Activated CD8-positive, alpha-beta memory T cell treated with anti-CD3 and anti-CD28 coated beads, Interleukin-2, amount 50 U/mL, for 48 hours (primary cell): Measurements from ENCODE around the gene HMGXB4.

Source experiments
- DNase-seq: peaks from one replicate; pipeline ENCODE4 v3.0.0-alpha.2; 2020

Gene HMGXB4

DNA sequence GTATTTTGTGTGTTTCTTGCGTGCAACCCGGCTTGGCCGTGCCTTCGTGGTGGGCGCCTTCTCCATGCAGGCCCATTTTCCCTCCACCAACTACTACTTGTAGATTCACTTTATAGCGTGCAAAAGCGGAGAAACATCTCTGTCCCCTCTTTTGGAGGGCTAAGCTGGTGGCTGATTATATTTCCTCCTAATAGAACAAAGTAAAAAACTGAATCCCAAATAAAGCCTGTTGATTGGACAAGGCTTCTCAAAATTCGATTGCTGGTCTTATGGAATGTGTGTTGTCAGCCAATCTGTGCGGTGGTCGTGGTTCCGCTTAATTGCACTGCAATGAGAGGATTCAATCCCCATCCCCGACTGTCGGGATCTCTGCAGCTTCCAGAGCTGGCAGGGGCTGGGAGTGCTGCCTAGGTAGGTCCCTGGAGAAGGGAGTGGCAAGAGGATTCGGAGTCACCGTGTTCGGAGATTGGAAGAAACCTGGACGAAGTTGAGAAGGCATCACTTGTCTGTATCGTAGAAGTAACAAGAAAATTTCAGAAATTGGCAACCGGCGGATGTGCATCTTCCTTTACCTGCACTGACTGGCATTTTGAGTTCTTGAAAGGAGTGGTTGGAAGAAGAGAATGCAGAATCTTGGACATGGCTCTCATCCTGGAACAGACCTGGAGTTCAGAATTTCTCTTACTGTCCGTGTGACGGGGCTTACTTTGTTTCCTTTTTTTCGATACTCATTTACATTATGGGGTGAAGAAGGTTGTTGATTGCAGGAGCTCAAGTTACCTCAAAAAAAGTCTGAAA, 1.1 kb downstream of the HMGXB4 start:
- DNase-seq = no peak

DNA sequence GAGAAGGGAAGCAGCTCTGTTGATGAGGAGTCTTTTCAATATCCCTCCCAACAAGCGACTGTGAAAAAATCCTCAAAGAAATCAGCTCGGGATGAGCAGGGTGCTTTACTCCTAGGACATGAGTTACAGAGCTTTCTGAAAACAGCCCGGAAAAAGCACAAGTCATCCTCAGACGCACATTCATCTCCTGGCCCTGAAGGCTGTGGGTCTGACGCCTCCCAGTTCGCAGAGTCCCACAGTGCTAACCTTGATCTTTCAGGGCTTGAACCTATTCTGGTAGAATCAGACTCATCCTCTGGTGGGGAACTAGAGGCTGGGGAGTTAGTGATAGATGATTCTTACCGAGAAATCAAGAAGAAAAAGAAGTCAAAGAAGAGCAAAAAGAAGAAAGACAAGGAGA, 7.7 kb downstream of the HMGXB4 start:
- no peak for DNase-seq

DNA sequence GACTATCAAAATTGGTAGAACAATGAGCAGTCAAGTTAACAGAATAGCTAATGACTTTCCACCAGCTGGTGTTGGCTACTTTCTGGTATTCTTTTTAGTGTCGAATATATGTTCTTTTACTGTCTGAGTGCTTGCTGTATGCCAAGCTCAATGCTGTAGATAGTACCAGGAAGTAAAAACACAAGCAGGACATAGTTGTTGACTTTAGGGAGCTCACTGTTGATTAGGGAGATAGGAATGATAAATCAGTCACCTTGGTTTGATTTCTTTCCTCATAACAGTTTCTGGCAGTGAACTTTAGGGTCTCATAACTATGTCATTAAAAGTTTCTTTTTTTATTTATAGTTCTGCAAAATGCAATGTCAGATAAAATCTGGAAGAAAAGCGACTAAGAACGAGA, 9.0 kb downstream of the HMGXB4 start:
- DNase-seq = no peak

DNA sequence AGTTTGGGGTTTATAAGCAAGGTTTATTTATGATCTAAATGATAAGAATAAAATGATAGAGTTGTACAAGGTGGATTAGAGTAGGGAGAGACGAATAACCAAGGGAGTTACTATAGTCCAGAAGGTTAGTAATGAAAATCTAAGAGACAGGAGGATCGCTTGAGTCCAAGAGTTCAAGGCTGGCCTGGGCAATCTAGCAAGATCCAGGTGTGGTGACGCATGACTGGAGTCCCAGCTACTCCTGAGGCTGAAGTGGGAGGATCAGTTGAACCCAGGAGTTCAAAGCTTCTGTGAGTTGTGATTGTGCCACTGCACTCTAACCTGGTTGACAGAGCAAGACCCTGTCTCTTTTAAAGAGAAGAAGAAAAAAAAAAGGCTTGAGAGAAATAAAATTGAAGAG, 12.3 kb downstream of the HMGXB4 start:
- no peak for DNase-seq

DNA sequence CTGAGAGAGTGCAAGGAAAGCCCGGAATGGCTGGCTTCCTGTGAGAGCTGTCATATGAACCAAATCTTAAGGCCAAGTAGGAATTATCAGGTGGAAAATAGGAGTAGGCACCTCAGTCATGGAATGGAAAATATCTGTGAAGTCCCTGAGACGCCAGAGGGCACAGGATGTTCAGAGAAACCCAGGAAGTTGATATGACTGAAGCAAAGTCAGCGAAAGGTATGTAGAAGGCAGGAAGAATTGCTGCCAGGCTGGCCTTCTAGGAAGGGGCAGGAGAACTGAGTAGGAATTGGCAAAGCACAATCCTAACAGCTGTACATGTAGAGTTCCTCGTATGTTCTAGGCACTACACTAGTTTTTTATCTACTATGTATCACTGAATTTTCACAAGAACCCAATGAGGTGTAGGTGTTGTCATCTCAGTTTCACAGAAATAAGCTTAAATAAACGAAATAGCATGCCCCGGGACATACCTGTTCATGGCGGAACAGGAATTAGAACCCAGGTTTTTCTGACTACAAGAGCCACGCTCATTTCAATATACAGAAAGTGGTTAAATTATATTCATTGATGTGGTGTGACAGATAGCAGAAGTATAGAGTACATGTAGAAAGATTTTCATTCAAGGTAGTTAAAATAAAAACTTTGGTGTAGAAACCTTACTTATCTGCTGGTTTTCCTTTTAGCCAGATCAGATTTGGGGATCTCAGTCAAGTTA, 17.0 kb downstream of the HMGXB4 start:
- no peak for DNase-seq

DNA sequence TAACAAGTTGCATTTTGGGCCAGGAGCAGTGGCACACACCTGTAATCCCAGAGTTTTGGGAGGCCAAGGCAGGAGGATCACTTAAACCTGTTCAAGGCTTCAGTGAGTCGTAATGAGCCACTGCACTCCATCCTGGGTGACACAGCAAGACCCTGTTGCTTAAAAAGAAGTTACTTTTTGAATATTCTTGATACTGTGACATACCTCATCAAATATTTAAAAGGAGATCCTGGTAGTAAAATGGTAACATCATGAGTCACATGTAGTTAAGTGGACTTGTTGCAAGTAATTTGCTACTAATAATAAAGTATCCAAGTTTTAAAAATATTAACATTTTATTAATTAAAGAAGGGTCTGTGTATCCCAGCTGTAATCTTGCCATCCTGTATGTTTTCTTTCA, 18.3 kb downstream of the HMGXB4 start:
- DNase-seq = no peak

DNA sequence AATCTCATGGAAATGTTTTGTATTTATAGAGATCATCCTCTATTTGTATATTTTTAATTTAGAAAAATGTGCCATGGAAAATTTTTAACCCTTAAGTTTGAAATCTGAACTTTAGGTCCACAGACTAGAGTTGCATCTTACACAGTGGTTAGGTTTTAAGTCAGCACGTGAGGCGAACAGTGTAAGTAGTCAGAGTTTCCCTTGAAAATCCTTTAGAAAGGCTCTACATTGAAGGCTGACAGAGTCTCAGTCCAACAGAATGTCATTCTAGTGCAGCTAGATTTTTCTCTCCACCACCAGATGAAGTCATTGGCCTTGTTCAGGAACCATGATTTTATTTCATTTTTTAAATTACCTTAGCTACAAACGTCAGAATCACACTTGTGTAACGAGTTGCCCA, 18.7 kb downstream of the HMGXB4 start:
- DNase-seq = no peak

DNA sequence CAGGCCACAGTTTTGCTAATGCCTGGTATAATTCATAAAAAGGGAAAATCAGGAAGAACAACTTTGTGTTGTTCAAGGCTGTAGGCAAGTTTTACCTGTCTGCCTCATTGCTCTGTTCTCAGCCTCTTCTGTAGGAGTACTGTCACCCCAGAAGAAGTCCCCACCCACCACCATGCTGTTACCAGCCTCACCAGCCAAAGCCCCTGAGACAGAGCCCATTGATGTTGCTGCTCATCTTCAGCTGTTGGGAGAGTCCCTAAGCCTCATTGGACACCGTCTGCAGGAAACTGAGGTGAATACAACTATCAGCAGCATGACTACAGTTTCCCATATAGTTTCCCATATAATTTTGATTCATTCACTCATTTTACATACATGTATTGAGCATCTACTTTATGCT, 30.8 kb downstream of the HMGXB4 start:
- DNase-seq = no peak

DNA sequence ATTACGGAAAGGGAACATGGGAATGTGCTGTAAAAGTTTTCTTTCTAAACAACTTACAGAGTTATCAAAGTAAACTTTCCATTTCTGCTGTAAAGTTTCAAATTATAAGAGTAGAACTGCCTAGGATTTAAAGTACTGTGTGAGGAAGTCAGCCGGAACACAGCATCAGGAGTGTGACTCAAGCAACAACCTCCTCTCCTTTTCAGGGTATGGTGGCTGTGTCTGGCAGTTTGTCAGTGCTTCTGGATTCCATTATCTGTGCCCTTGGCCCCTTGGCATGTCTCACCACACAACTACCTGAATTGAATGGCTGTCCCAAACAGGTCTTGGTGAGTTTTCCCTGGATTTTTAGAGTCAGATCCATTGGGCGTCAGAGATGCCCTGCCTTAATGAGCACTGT, 35.5 kb downstream of the HMGXB4 start:
- no peak for DNase-seq

DNA sequence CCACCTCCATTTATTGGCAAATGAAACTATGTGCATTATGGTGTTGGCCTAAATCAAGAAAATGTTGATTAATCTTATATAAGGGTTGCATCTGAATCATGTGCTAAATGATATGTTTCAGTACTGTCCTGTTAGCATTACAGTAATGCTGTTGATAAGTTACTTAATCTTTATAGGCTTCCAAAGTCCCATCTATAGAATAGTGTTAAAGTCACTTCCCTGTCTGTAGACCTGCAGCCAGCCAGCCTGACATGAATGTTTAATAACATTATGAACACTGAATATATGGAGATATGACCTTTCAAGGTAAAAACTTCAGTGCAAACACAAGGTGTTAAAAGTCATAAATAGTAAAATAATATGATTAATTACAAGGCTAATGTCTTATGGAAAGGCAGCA, 38.8 kb downstream of the HMGXB4 start:
- DNase-seq = no peak

DNA sequence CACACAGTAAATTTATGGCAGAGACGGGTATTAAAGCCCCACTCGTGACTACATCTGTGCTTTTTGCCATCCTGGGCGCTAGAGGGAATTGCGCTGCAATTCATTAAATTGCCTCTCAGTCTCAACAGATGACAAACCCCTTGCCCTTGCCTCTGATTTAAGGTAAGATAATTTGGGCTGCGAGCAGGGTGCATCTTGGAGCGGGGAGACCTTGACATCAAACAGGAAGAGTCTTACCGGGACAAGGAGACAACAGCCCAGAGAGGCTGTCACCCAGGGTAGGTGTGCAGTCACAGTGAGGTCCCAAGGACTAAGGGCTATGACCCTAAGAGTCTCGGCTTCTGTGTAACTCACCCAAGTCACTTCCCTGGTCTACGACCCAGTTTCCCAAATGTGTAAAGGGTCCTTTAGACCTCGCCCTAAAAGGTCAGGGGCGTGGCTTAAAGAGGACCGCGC, 42.0 kb downstream of the HMGXB4 start:
- no peak for DNase-seq

DNA sequence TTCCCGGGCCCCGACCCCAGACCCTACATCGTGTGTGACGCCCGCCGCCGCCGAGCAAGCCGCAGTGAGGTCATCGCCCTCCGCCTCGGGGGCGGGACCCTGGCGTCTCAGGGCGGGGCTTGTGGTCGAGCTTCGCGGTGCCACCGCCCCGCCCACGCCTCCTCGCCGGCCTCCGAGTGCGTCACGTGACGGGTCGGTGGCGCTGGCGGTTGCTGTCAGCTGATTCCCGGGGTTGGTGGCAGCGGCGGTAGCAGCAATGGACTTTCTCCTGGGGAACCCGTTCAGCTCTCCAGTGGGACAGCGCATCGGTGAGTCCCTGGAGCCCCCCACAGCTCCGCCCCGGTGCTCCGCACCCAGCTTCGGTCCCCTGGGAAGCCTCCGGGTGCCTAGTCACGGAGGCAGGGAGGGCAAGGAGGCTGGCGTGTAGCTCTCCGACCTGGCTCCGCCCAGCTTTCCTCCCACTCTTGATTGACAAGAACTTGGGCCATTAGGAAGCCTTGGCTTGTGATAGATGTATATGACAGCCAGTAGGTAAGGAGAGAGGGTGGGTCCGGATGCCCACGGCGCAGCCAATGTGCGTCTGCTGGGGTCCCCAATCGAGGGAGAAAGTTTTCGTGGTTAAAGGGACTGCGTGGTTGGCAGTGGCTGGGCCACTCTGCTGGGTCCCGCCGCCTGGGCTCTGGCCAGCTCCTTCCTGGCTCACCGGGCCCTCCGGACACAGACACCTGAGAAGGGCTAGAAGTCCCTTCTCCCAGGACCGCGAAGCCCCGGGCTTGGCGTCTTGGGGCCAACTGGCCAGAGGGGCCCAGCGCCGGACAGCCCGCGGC, 42.6 kb downstream of the HMGXB4 start, which contains the start of gene TOM1:
Gene TOM1 (plus strand): TSS at position 222 of the 827 bp plus-strand sequence. CDS start 35 bp downstream, at position 257.
- peak; percentile 99 for DNase-seq

DNA sequence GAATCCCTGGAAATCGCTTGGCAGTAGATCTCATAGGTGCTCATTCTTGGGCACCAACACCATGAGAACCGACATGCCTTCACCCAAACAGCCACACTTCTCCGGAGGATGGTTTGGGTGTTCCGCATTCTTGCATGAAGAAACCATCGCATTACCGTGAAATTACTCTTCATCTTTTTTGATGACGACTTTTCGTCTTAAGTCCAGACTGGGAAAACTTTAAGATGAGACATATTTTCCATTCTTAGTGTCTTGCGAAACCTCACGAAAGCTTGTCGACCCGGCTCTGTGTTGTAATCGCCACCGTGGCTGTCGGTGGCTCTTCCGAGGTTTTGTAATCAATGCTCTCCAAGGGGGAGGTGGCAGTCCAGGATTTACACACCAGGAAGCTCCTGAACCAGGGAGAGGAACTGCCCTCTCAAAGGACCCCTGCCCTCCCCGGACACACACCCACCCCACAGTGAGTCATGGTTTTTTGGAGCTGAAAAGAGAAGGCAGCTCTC, 44.1 kb downstream of the HMGXB4 start:
- peak; percentile 52 for DNase-seq

DNA sequence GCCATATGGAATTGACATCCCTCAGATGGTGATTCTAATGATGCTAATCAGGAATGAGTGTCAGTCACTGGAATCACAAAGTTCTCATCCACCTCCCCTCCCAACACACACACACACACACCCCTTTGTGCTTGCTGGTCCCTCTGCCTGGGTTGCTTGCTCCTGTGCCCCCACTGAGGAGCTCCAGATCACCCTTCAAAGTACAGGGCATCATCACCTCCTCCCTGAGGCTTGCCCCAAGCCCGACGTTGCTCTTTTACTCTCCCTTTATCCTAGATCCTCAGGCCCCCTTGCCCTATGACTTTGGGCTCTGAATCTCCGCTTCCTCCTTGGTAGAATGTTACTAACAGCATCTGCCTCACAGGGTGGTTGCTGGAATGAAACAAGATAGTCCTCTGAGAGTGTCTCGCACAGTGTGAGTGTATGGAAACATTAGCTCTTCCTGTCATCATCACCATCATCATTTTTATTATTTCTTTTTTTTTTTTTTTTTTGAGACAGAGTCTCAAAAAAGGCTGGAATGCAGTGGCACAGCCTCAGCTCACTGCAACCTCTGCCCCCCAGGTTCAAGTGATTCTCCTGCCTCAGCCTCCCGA, 45.8 kb downstream of the HMGXB4 start:
- DNase-seq = no peak

DNA sequence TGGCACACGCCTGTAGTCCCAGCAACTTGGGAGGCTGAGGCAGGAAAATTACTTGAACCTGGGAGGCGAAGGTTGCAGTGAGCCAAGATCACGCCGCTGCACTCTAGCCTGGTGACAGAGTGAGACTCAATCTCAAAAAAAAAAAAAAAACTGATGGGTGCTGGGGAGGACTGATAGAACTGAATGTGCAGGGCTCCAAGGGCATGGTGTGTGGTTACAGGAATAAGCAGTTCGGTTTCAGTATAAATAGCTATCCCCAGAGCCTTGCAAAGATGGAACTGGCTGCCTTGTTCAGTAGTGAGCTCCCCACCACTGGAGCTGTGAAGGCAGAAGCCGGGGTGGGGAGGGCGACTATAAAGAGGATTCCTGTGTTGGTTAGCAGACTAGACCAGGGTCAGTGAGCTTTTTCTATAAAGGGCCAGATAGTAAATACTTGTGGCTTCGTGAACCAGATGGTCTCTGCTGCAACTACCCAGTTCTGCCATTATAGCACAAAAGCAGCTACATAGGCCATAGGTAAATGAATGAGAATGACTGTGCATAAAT, 48.3 kb downstream of the HMGXB4 start:
- no peak for DNase-seq

DNA sequence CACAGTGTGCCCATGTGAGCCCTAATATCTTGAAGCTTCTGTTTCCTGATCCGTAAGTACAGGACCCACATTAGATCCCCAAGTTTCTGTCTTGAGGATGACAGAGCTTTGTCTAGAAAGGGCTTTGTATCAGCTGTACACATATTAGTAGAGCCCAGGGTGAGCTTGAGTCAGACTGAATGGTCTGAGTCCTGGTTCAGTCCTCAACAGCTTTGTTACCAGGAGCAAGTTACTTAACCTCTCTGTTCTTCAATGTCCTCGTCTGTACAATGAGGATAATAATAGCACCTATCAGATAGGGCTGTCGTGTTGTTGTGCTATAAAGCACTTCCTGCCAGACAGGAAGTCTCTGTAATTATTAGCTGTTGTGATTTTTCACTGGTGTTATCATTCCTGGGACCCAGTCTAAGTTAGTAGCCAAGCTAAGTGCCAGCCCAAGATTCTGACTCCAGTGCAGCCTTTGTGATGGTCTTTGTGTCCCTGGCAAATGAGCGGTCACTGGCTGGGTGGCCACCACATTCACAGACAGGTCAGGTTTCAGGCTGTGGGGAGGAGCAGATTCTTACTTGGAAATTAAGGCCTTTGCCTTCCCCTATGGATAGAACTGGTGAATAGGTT, 49.2 kb downstream of the HMGXB4 start:
- no peak for DNase-seq

DNA sequence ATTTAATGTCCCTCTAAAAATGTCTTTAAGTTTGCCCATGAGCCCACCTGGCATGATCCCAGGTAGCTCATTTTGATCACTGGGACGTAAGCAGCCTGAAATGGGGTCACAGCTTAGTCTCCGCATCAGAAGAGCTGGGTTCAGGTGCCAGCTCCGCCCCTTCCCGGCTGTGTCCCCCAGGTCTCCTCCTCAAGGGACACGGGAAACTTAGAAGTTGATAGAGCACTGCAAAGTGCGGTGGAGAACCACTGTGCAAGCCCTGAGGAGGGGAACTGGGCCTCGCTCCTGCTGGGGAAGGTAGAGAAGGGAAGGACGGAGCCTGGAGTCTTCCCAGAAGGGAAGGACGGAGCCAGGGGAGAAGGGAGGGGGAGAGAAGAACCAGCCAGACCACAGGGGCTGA, 50.1 kb downstream of the HMGXB4 start:
- no peak for DNase-seq

DNA sequence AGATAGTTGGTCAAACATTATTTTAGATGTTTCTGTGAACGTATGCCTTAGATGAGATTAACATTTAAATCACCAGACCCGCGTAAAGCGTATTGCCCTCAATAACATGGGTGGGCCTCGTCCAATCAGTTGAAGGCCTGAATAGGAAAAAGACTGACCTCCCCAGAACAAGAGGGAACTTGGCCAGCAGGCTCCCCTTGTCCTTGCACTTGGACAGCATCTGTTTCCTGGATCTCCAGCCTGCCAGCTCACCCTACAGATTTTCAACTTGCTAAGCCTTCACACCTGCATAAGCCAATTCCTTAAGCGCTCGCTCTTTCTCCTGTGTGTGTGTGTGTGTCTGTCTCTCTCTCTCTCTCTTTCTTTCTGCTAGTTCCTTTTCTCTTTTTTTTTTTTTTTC, 50.6 kb downstream of the HMGXB4 start:
- DNase-seq = no peak

DNA sequence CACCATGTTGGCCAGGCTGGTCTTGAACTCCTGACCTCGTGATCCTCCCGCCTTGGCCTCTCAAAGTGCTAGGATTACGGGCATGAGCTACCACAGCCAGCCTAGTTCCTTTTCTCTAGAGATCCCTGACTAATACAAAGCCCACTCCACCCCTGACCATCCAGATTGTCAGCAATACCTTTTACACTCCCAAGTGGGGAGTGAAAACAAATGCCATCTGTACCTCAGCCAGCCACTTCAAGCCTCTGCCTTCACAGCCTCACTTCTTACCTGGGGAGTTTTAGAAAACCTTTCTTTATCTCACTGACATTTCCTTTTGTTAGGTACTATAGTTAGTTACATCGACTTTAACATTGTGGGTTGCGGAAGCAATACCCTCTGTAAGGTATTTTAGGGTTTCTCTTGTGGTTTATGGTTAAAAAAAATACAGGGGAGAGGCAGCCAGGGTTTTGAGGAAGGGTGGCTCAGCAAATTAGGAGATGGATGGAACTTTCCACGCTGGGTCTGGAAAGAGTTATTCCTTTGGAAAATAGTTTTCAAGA, 51.3 kb downstream of the HMGXB4 start:
- peak; percentile 47 for DNase-seq

DNA sequence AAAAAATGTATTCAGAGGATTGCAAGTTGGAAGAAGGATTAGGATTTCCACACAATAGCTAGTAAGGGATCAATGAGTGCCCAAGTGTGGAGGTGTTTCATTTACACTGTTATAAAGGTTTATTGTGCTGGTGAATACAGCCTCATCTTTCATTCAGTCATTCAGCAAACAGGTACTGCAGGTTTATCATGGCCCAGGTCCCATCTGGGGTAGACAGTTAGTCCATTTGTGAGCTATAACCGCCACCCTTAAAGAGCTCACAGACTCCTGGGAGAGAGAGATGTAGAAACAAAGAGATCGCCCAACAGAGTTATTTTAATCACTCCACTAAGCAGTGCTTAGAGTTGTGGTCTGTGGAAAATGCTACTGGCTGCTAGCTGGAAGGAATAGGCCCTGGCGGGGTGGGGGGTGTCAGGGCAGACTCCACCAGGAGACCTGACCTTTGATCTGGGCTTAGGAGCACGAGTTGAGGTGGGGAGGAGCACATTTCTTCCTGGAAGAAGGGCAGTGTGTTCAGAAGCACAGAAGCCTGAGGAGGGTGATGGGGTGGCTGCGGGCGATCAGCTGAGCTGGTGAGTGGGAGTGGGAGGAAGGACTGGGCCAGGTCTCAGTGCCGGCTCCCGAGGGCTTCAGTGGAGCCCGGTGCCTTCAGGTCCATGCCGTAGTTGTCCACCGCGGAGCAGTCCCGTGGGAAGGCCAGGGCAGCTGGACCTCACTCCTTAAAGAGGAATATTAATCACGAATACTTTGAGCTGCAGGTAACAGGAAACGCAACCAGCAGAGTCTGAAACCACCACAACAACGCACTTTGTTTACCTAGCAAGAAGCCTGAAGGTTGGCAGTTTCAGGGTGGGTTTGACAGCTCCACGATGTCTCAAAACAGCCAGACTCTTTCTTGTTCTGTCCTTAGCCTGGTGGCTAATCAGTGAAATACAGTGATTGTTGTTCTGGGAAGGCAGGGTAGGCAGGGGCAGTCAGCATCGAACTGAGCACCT, 53.6 kb downstream of the HMGXB4 start:
- peak; percentile 46 for DNase-seq
